NCI-H524 (cell line): Measurements from ENCODE around the gene DLD.
"Not testable (repeated sequence)": the region's sequence is repeated elsewhere in the genome, so short reads cannot be mapped to it uniquely, and the experiment has no call there.

ENCODE experiments used
- DNase-seq, 2 experiments: peaks; one replicate each; lab custom pipeline; 2025; lab: John Stamatoyannopoulos, UW

DLD gene

DNA sequence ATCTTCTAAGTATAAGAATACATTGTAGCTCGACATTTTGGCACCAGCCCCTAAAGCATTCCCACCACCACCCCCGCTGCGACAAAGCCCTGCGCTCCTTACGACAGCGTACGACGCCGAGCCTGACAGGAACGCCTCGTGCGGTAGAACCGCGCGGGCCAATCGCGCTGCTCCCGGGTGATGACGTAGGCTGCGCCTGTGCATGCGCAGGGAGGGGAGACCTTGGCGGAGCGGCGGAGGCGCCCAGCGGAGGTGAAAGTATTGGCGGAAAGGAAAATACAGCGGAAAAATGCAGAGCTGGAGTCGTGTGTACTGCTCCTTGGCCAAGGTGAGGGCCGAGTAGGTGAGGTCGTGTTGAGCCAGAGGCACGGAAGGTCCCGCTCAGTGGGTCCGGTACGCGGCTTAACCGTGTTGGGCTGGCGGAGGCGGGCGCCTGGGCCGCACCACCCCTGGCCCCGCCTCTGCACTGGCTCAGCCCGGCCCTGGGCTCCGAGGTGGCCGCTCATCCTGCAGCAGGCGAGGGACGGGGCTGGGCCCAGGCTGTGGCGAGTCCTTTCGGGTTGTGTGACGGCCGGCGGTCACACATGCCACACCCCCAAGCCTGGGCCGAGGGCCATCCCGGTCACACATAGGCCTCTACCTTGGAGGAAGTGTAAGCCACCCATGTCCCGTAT, at the start of gene DLD:
Gene DLD (plus strand): TSS at position 222 of the 674 bp plus-strand sequence. CDS start 68 bp downstream, at position 290.
- DNase-seq = peak; percentile 71 to 89

GRCh38 chr7:107842213-107842612, 48.8 kb upstream of the DLD start:
- no peak for DNase-seq

DNA sequence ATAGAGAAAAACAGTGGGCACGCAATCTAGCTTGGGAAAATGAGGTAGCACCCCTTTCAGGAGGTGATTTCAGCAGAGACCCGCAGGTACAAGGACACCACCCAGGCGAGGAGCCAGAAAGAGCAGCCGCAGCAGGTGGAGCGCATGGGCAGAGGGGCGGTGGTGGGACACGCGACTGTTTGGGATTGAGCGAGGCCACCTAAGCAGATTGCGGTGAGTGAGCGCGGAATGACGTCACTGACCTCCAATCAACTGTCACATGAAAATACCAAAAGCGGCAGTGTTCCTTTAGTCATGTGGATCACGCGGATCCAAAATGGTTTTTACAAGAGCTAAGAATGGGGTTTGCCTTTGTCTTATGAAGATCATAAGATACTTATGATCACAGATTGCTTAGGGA, 47.8 kb upstream of the DLD start:
- no peak for DNase-seq

- DNase-seq = peak in 1 of 2 experiments; percentile 35
These were observed 44.7 kb upstream of the DLD start for GRCh38 chr7:107846324-107846723.

GRCh38 chr7:107847168-107847835, 43.7 kb upstream of the DLD start:
- DNase-seq = peak in 1 of 2 experiments; percentile 46

GRCh38 chr7:107847836-107848175, 43.2 kb upstream of the DLD start:
- not testable (repeated sequence) for DNase-seq

- DNase-seq = not testable (repeated sequence)
These were observed 42.8 kb upstream of the DLD start for GRCh38 chr7:107848211-107848610.

DNA sequence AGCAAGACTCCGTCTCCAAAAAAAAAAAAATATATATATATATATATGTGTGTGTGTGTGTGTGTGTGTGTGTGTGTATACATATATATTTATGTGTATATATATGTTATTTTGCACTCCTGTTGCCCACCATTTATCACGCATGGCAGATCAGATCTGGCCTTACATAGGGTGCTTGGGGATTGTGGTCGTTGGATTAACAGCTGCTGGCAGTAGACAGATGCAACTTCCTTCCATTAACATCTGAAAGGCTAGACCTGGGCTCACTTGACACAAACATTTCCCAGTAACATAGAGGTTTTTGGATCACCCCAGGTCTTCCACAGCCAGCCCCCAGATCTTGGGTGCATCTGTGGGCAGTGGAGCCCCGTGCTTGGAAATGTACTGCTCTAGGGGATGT, 40.8 kb upstream of the DLD start:
- DNase-seq = no peak

DNA sequence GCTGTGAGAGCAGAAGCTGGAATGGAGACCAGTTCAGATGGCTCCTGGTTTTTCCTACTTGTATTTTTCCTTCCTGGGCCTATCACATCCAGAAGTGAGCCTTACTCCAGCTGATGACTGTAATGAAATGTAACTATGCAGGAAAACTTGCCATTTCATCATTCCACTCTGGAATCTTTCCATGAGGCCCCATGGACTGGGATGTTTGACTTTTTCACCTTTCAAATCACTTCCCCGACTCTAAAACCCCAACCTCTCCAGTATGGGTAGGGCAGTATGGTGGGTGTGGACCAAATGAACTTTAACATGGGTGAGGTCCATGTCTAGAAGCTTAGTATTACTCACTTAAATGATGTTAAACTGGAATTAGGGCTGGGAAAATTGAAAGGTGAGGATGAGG, 40.3 kb upstream of the DLD start:
- no peak for DNase-seq

DNA sequence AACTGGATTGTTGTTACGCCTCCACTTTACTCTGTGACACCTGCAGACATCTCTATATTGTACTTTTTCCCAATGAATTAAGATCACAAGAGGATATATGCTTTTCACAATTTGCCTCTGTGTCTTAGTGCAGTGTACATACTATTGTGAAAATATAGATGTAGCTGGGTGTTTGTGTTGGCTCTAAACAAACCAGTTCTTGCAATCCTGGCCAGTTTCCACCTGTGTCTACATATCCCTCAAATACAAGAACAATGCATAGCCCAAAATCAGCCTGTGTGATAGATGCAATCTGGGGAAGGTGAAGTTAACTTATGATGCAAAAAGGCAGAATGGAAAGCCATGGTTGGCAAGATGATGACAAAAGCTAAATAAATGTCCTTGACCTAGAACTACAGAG, 36.5 kb upstream of the DLD start:
- DNase-seq = no peak

- DNase-seq = no peak
These were observed 36.0 kb upstream of the DLD start for GRCh38 chr7:107854989-107855388.

DNA sequence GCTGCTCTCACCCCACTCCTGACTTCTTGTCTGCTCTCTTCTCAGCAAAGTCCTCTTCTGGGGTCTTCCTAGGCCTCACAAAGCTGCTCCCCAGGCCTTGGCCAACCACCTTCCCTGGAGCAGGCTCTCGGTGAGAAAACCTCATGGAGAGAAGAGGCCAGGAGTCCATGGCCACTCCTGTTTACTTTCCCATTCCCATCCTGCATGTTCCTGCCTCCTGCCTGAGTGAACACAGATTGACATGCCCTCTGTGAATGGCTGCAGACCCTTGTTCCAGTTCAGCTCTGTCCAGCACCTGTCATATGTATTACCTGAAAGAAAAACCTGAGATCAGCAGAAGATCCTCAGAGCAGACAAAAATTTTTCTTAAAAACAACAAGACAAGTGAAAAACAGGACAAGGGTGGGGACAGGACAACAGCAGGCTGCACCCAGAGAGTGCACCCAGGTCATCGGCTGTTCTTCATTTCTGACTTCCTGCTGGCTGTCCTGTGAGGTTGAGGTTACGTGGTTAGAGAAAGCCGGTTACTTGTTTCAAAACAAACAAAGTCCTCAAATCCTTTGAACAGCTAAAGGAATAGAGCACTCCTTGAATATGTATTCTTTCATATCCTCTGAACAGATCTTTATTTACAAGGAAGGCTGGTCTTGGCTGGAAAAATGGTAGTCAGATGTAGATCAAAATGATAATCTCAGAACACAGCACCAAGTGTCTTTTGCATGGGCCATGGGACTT, 34.0 kb upstream of the DLD start:
- no peak for DNase-seq

DNA sequence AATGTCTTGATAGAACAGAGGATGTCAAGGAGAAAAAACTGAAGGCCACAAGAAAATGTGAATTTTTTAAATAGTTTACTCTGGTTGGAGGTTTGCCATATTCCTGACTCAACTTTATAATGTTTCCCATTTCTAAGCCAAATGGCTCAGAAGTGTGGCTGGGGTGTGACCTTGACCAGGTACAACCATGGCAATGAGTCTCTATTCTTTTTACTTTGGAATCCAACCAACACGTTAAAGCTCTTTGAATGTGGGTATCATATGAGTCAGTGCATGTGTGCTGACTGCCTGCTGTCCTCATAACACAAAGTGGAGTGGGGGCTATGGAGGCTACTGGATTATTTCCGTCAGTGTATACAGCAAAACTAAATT, 33.5 kb upstream of the DLD start:
- DNase-seq = no peak

- DNase-seq = no peak
These were observed 32.7 kb upstream of the DLD start for GRCh38 chr7:107858280-107858679.

DNA sequence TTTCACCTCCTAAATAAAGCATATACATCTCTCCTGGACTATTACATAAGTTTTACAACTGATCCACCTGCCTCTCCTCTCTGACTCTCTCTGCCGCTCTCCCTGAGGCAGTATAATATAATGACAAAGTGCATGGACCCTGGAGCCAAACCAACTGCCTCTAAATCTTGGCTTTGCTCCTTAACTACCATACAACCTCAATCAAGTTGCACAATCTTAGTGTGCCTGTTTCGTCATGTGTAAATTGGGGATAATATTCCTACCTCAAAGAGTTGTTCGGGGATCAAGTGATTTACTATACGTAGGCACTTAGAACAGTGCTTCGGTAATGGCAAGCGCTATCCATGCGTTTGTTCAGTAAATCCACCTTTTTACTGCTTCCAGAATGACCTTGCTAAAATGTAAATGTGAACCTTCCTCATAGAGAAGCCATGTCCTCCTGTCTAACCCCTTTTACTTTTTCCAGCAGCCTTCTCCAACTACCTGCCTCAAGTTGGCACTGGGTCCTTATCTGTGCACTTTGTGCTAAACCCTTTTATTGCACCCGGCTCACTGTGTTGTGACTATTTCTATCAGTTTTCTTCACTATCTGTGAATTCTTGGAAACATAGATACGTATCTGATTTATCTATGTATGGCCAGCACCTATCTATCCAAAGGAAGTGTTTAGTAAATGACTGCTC, 30.6 kb upstream of the DLD start:
- no peak for DNase-seq

- no peak for DNase-seq
These were observed 29.9 kb upstream of the DLD start for GRCh38 chr7:107860981-107861652.

DNA sequence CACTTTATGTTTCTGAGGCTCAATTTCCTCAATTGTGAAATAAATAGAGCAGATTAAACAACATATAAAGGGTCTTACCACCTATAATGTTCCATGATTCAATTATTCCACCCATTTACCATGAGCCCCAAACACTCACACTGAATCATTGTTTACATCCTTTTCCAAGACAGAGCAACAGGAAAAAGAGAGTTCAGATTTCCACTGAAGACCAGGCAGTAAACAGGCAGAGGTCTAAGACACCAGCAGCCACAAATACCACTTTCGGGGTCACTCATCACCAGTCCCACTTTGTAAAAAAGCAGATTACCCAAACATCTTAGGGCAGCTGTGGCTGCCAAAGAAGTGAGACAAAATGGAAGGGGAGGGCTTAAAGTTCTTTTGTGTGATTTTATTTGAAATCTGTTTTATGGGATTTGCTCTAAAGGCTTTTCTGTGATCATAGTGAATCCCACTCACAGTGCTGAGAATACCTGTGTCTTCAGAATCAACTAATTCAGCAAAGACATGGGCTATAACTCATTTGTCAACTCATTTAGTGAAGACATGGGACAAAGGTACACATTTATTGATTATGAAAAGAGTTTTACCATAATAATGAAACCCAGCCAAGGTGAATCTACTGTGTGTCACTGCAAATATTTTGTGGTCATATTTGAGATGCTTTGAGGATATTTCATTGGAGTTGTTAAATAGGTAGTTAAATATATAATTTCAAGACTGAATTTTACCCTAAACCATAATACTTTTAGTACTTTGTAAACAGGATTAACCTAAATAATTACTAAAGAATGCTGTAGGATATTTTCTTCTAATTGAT, 24.8 kb upstream of the DLD start:
- no peak for DNase-seq

DNA sequence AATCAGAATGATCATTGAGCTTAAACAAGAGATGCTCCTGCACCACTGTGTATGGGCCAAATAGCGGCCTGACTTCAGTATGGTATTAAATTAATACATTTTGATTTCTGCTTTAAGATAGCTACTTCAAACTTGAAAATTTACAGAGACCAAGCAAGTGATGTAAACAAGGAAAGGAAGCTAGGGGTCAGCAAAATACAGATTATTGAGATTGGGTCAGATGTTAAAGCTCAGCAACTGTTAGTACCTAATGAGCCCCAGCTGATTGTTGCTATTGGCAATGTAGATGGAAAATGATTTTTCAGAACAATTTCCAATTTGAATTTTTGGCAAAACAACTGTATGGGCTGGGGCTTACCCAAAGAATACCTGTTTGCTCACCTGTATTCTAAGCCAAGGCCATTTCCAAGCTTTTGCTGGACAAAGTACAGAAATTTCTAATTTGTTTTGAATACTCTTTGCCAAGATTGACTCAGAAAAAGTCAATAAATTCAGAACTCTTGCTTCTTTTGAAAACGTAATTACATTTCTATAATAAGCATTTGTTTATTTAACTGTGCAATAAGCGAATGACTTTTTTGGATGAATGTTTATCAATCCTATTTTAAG, 23.0 kb upstream of the DLD start:
- no peak for DNase-seq

- DNase-seq = no peak
These were observed 20.5 kb upstream of the DLD start for GRCh38 chr7:107870427-107871000.

DNA sequence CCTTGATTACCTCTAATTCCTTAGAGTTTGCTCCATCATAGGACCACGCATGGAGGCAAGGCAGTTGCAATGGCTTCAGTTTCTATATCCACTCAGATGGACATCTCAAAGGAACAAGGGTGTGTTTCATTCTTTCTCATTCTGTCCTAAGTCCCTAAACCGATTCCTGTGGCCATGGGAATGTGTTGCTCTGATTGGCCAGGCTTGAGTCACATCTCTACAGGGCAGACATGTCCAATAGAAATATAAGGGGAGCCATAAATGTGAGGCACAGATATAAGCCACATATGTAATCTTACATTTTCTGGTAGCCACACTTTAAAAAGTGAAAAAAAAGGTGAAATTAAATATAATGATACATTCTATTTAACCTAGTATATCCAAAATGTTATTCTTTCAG, 16.9 kb upstream of the DLD start:
- no peak for DNase-seq
